NCI-H128 (cell line): Measurements from ENCODE around the gene FAM204A.

Source experiments
- DNase-seq: peaks from one replicate; lab custom pipeline; 2025; ENCODE audit not compliant: unreplicated experiment; lab: John Stamatoyannopoulos, UW

FAM204A gene

DNA sequence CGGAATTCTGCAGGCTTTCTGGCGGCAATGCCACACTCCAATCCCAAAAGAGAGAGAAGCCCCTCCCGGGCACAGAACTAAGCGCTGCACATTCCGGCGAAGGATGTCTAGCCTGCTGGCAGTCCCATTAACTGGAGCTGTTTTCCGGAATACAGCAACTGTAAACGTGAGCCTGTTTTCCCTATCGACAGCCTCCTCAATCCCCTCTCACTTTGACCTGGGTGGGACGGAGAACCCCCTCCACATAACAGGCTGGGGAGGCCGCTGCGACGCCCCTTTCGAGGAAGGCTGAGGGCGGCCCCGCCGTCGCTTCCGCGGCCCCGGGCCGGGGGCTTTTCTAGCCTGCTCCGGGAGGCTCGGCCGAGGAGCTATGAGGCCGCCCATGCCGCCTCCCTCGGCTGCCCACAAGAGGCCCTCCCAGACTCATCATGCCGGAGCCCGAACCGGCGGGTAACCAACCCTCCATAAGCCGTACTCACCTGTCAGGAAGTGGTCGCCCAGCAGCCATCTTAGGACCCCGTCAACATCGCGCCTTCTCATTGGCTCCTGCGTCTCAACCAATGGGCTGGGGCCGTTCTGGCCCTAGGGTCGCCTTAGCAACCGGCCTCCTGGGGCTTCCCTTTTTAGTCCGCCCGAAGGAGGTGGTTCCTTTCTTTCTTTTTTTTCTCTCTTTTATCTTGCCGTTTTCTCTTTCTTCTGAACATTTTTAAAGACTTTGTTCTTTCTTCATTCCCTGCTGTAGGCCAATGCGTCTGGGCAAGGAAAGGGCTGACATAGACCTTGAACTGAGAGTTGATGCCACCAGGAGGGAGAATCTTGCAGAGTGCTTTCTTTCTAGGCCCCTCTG lies at the start of gene FAM204A:
Gene FAM204A, minus strand, starts transcription at position 534 of the 847 bp plus-strand sequence. CDS start 5,909 bp downstream, outside the sequence.
- peak; percentile 79 for DNase-seq

DNA sequence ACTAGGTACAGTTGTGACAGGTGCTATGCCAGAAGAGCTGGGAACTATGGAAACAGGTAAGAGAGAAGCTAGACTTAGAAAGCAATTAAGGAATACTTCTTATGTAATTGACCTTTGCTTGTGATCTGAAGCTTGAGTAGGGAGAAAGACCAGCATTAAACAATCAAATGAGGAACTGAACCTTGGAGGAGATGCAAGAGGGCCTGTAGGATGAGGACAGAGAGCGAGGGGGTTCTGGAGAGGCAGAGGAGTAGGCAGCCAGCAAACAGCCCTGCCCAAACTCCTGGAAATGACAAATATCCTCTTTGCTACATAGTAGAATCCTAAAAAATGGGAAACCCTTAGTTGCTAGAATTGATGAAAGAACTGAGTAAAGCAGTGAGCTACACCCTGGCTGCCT lies 41.6 kb upstream of the FAM204A start:
- no peak for DNase-seq

DNA sequence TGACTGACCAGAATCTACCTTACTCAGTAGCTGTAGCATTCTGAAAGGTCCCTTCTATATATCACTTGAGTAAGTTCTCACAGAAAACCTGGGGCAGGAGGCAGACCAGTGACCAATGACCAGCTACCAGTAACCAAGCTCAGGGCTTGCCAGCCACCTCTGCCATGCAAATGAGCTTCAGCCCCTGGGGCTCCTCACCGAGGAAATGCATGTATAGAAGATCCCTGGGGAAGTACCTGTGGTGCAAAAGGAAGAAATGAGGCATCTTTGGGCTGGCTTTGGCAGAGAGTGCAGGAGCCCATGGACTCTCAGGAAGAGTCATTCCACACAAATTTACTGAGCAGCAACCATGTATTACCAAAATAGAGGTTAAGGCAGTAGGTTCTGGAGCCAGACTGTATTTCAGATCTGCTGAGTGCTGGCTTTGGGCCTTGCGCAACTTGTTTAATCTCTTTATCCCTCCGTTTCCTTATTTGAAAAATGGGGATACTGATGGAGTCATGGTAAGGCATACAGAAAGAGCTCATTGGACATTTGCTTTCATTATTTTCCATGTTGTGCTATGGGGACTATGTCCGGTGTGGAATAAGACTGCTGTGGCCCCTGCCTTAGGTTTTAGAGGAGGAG lies 41.1 kb upstream of the FAM204A start:
- no peak for DNase-seq

DNA sequence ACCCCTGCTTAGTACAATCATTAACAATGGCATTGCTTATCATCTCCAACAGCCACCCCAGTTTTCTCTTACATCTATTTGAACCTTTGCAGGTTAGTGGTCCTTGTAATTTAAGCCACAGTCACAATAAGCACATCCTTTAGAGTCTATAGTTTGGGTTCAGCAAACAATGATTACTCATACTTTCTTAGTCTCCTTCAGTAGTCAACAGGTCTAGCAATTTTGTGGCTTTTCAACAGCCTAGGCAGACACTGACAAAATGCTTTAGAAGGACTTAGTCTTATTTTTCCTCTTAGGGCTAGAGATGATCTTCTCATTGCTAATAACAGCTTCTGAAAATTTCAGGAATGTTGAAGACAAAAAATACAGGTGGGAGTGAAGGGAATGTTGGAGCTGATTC lies 32.3 kb upstream of the FAM204A start:
- no peak for DNase-seq

DNA sequence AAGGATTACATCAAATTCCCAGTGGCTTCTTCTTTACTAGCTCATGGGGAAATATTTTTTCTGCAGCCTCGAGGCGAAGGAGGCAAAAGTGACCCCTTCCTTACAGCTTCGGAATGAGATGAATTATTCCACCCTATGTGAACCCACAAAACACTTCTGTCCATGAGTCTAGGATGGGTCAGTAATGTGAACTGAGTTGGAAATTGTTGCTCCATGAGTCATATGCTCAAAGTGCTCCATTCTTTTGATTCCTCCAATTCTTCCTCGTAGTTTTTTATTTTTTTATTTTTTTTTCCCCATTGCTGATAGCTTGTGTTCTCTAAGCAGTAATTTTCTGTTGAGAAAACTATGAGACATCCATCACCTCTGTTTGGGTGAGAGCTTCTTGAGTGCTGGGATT lies 31.7 kb upstream of the FAM204A start:
- DNase-seq: no peak

DNA sequence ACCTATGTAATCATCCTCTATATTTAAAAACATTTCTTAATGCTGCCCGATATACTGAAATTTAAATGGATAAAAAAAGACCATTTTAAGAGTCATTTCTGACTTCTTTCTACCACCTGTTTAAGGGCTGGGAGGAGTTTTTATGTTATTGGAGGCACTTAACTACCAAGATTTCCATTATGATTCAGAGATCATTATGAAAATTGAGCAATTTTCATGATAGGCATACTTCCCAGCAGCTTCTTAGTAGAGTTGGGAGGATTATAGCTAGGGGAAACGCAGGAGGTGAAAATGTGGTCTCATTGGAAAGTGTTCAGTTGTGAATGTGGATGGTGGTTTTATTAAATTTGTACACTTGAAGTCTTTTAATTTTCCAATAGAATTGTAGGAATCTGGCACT lies 28.4 kb upstream of the FAM204A start:
- DNase-seq: no peak

- no peak for DNase-seq
Measured at GRCh38 chr10:118369641-118370205, 27.6 kb upstream of the FAM204A start.

GRCh38 chr10:118365702-118366101 lies 23.6 kb upstream of the FAM204A start:
- no peak for DNase-seq

DNA sequence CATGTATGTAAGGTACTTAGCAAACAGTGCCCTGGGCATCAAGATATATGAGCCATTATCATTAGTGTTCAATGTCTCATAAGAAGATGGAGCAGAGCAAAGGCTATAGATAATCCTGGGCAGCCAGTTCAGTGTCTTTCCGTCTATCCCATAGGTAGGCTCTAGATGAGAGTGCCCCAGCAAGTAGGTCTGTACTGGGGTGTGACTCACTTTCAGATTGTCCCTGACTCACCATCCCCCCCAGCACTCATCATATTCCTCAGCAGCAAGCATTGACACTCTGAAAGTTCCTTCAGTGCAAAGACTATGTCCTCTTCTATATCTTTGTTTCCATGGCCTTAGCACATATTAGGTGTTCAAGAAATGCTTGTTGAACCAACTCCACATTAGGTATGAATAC lies 20.0 kb upstream of the FAM204A start:
- no peak for DNase-seq

GRCh38 chr10:118358327-118358726 lies 16.2 kb upstream of the FAM204A start:
- DNase-seq: no peak

- DNase-seq: no peak
Measured at GRCh38 chr10:118357841-118358240, 15.7 kb upstream of the FAM204A start.

- DNase-seq: no peak
Measured at GRCh38 chr10:118356628-118357027, 14.5 kb upstream of the FAM204A start.

DNA sequence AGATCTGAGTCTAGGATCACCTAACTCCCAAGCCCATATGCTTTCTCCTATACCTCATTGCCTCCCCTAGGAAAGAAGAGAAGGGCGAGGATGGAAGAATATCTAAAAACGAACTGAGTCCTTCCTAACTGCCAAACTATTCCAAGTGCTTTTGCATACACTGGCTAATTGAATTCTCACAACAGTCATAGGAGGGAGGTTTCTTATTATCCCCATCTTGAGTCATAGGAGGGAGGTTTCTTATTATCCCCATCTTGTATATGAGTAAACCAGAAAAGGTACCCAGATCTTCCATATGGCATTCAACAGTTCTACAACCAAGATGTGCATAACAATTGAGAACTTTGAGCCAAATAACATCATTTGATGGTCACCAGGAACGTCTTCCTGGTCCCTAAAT lies 13.1 kb upstream of the FAM204A start:
- no peak for DNase-seq

GRCh38 chr10:118349235-118349634 lies 7.1 kb upstream of the FAM204A start:
- DNase-seq: no peak

- DNase-seq: no peak
Measured at GRCh38 chr10:118343549-118343948, 1.4 kb upstream of the FAM204A start.

GRCh38 chr10:118343115-118343514 lies 991 bp upstream of the FAM204A start:
- DNase-seq: no peak

DNA sequence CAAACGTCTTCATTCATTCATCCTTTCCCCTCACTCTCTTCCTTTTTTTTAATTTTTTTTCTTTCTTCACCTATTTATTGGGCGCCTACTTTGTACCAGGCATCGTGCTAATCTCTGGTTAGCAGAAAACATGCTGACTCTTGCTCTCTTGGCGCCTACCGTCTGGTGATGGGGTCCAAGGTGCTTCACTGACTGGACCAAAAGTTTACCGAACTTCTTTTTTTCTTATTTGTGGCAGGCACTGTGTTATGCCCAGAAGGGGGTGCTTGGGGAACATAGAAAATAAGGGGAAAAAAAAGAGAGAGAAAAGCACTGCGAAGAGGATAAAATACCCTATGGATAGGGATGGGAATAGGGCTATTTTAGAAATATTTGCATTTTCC lies 505 bp upstream of the FAM204A start:
- no peak for DNase-seq

- DNase-seq: no peak
Measured at GRCh38 chr10:118340486-118340885, 1.6 kb downstream of the FAM204A start.

- no peak for DNase-seq
Measured at GRCh38 chr10:118339111-118339510, 3.0 kb downstream of the FAM204A start.

DNA sequence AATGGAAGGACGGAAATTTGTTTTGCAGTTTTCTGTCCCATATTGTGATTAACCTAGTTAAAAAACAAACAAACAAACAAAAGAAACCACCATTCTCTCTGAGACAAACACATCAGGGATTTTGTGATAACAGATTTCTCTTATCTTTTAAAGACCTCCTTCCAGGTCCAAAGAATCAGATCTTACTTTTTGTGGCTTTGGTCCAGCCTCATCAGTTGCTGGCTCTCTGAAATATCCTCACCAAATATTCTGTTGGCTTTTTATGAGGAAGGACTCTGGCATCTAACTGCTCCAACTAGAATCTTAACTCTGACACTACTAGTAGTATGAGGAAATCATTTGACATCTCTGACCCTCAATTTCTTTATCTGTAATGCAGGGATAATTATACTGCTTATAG lies 4.8 kb downstream of the FAM204A start:
- DNase-seq: no peak

DNA sequence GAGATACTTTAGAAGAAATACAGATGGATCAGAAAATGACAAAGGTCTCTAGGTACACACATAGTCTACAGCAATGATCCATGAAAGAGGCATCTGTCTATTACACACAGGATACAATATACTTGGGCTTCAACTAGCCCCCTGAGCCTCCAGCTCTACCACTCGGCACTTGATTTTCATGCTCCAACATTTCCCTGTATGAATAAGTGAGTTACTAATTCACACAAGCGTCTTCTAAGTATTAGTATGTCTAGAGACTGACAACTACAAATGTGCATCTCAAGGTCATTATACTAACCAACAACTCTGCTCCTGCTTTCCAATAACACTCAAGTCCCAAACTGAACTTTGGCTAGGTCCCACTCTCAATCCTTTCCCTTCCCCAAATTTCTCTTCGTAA lies 8.3 kb downstream of the FAM204A start:
- no peak for DNase-seq
